ENCODE results near the gene SIX6.

DNA sequence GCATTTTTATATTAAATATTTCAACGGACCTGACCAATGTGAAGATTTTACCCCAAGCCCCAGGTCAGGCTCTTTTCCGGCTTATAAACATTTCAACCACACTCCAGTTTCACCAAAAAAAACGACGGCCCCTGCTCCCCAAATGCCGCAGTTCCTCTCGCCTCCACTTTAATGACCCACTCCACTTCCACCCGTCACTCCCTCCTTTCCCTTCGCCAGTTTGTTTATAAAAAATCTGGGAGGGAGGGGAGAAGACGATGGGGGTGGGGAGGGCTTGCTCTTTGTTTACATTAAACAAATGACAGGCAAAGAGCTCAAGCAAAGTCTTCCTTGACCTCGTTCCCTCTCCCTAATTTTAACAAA lies 5.4 kb downstream of the SIX6 start:
- TF ChIP-seq CTCF (IDR thresholded peaks at IDR 0.05) (no peak), POLR2A (IDR thresholded peaks at IDR 0.05) (no peak)

Measured in heart left ventricle (tissue), 13 donors.